PC-3 (cell line): Measurements from ENCODE around the gene GPC5.

Experiments
- CTCF ChIP-seq: fragments of 300-600 bp; sonication (generic); conservative IDR thresholded peaks from 2 replicates; pipeline ENCODE4 v1.5.1; 2017; ENCODE audit warnings: antibody characterized with exemption, low read depth, mild to moderate bottlenecking, low read length
- EZH2 ChIP-seq: fragments of 300-600 bp; sonication (generic); IDR thresholded peaks from one replicate; pipeline ENCODE4 v1.6.1; 2017; ENCODE audit warnings: antibody characterized with exemption, mild to moderate bottlenecking, low read length; ENCODE audit not compliant: unreplicated experiment

- TF ChIP-seq CTCF (no peak), EZH2 (no peak)
Observed at GRCh38 chr13:92682832-92683517, 1284.6 kb downstream of the GPC5 start.
